ENCODE data around the gene ZNF791. TPM values are rescaled to one million over a fixed set of nuclear protein-coding genes. Genes with fewer than 3 reads are reported as not detected.

Gene ZNF791
- total RNA-seq, 1 experiment from 2014 or later: 23.9 TPM

DNA sequence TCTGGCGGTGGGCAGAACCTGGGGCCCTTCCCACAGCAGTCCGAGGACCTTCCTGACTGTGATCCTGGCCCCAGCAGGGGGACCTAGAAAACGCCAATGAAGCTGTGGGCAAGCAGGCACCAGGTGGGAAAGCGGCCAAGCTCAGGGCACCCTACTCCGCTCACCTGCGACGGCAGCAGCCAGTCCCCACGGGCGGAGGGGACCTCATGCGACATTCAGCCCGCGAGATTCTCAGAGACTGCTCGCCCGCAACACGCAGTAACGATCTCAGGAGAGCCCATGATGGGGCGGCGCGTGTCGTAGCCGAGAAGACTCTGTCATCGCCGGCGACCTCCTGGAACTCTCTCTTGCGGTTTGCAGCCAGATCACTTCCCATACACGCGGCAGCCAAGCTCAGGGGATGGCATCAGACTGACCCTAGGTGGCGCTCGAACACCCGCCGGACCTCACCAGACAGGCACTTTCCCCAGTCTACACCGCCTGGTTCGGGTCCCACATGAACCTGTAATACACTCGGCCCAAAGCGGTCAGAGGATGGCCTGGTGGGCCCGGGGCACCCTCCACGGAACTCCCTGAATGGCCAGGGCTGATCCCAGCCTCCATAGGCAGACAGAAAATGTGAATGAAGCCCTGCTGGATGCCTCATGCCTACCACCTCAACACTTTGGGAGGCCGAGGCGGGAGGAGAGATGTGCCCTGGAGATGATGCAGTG, 29.3 kb downstream of the ZNF791 start (continued):
- TF ChIP-seq, protein P1, sequence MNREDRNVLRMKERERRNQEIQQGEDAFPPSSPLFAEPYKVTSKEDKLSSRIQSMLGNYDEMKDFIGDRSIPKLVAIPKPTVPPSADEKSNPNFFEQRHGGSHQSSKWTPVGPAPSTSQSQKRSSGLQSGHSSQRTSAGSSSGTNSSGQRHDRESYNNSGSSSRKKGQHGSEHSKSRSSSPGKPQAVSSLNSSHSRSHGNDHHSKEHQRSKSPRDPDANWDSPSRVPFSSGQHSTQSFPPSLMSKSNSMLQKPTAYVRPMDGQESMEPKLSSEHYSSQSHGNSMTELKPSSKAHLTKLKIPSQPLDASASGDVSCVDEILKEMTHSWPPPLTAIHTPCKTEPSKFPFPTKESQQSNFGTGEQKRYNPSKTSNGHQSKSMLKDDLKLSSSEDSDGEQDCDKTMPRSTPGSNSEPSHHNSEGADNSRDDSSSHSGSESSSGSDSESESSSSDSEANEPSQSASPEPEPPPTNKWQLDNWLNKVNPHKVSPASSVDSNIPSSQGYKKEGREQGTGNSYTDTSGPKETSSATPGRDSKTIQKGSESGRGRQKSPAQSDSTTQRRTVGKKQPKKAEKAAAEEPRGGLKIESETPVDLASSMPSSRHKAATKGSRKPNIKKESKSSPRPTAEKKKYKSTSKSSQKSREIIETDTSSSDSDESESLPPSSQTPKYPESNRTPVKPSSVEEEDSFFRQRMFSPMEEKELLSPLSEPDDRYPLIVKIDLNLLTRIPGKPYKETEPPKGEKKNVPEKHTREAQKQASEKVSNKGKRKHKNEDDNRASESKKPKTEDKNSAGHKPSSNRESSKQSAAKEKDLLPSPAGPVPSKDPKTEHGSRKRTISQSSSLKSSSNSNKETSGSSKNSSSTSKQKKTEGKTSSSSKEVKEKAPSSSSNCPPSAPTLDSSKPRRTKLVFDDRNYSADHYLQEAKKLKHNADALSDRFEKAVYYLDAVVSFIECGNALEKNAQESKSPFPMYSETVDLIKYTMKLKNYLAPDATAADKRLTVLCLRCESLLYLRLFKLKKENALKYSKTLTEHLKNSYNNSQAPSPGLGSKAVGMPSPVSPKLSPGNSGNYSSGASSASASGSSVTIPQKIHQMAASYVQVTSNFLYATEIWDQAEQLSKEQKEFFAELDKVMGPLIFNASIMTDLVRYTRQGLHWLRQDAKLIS (CRISPR knock-in tag; IDR thresholded peaks at IDR 0.05; ENCODE audit: borderline replicate concordance): no peak
- TF ChIP-seq ZBTB21 (CRISPR knock-in tag; IDR thresholded peaks at IDR 0.05; ENCODE audit: borderline replicate concordance): peak; percentile 84
- TF ChIP-seq RELA (CRISPR knock-in tag; IDR thresholded peaks at IDR 0.05; ENCODE audit: borderline replicate concordance): 0 out of 2 replicates have a peak, but pooled peaks have one; percentile 29
- no peak for TF ChIP-seq ZNF425 (CRISPR knock-in tag; conservative IDR thresholded peaks at IDR 0.05)
- no peak for TF ChIP-seq FOXJ3 (CRISPR knock-in tag; IDR thresholded peaks at IDR 0.05; ENCODE audit: borderline replicate concordance)
- no peak for TF ChIP-seq ZSCAN18 (CRISPR knock-in tag; IDR thresholded peaks at IDR 0.05)
- TF ChIP-seq GABPB1 (CRISPR knock-in tag; IDR thresholded peaks at IDR 0.05): no peak
- no peak for TF ChIP-seq ZNF423 (CRISPR knock-in tag; IDR thresholded peaks at IDR 0.05)
- TF ChIP-seq NR2C2 (CRISPR knock-in tag; IDR thresholded peaks at IDR 0.05): no peak
- TF ChIP-seq CREB1 (CRISPR knock-in tag; IDR thresholded peaks at IDR 0.05): no peak
- no peak for TF ChIP-seq GRHL2 (CRISPR knock-in tag; IDR thresholded peaks at IDR 0.05; ENCODE audit: insufficient replicate concordance, severe bottlenecking)
- peak; percentile 64; the same call in 1 of the 2 replicates for TF ChIP-seq FOXK1 (CRISPR knock-in tag; IDR thresholded peaks at IDR 0.05)
- TF ChIP-seq AR (CRISPR knock-in tag; IDR thresholded peaks at IDR 0.05): no peak
- no peak; the same call in 1 of the 2 replicates for TF ChIP-seq ZNF416 (CRISPR knock-in tag; IDR thresholded peaks at IDR 0.05)
- TF ChIP-seq, protein P2, sequence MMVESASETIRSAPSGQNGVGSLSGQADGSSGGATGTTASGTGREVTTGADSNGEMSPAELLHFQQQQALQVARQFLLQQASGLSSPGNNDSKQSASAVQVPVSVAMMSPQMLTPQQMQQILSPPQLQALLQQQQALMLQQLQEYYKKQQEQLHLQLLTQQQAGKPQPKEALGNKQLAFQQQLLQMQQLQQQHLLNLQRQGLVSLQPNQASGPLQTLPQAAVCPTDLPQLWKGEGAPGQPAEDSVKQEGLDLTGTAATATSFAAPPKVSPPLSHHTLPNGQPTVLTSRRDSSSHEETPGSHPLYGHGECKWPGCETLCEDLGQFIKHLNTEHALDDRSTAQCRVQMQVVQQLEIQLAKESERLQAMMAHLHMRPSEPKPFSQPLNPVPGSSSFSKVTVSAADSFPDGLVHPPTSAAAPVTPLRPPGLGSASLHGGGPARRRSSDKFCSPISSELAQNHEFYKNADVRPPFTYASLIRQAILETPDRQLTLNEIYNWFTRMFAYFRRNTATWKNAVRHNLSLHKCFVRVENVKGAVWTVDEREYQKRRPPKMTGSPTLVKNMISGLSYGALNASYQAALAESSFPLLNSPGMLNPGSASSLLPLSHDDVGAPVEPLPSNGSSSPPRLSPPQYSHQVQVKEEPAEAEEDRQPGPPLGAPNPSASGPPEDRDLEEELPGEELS (CRISPR knock-in tag; IDR thresholded peaks at IDR 0.05): no peak
- peak; percentile 58; the same call in 1 of the 2 replicates for TF ChIP-seq ETV6 (CRISPR knock-in tag; IDR thresholded peaks at IDR 0.05)
- no peak for TF ChIP-seq HMGA2 (CRISPR knock-in tag; IDR thresholded peaks at IDR 0.05)
- TF ChIP-seq NR3C1 (CRISPR knock-in tag; conservative IDR thresholded peaks at IDR 0.05; ENCODE audit: low read depth): no peak
- no peak; the same call in 1 of the 2 replicates for TF ChIP-seq GTF2I (CRISPR knock-in tag; conservative IDR thresholded peaks at IDR 0.05)
- TF ChIP-seq ZNF232 (CRISPR knock-in tag; IDR thresholded peaks at IDR 0.05): no peak
- peak; percentile 89 for TF ChIP-seq MAX (CRISPR knock-in tag; IDR thresholded peaks at IDR 0.05)
- no peak for TF ChIP-seq ZNF317 (CRISPR knock-in tag; IDR thresholded peaks at IDR 0.05; ENCODE audit: borderline replicate concordance, low read depth)
- no peak for TF ChIP-seq ZNF263 (CRISPR knock-in tag; IDR thresholded peaks at IDR 0.05; ENCODE audit: low read depth)
- TF ChIP-seq MXD4 (CRISPR knock-in tag; IDR thresholded peaks at IDR 0.05; ENCODE audit: borderline replicate concordance): no peak
- no peak for TF ChIP-seq TCF7 (CRISPR knock-in tag; IDR thresholded peaks at IDR 0.05; ENCODE audit: low read depth)
- no peak for TF ChIP-seq NFYB (CRISPR knock-in tag; conservative IDR thresholded peaks at IDR 0.05; ENCODE audit: low read depth)
- 0 out of 2 replicates have a peak, but pooled peaks have one; percentile 58 for TF ChIP-seq ZNF138 (CRISPR knock-in tag; conservative IDR thresholded peaks at IDR 0.05)
- TF ChIP-seq NFATC4 (CRISPR knock-in tag; IDR thresholded peaks at IDR 0.05): no peak

Measured in WTC11 (cell line).